CD4-positive, alpha-beta T cell treated with Interleukin-4 for 4 hours (primary cell): Measurements from ENCODE around the gene PVRIG.
"Not testable (repeated sequence)": the region's sequence is repeated elsewhere in the genome, so short reads cannot be mapped to it uniquely, and the experiment has no call there.

ENCODE experiments used
- DNase-seq: peaks from one replicate; pipeline ENCODE4 v3.0.0-alpha.2; 2020

The PVRIG gene

DNA sequence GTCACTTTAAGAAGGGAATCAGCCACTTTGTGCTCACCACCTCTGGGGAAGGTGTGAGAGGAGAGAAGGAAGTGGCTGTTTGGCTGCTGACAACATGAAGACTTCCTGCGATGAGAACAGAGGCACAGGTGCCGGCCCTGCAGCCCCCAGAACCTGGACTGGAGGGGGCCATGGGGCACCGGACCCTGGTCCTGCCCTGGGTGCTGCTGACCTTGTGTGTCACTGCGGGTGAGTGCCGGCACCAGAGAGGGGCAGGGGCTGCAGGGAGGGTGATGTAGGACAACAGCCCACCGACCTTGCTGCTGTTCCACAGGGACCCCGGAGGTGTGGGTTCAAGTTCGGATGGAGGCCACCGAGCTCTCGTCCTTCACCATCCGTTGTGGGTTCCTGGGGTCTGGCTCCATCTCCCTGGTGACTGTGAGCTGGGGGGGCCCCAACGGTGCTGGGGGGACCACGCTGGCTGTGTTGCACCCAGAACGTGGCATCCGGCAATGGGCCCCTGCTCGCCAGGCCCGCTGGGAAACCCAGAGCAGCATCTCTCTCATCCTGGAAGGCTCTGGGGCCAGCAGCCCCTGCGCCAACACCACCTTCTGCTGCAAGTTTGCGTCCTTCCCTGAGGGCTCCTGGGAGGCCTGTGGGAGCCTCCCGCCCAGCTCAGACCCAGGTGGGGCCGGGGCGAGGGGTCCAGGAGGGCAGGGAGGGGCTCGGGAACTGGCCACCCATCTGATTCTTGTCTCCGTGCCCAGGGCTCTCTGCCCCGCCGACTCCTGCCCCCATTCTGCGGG, at the start of gene PVRIG:
Gene PVRIG, plus strand, starts transcription at position 149 of the 785 bp plus-strand sequence. Its CDS starts 22 bp downstream, at position 171.
- not testable (repeated sequence) for DNase-seq

DNA sequence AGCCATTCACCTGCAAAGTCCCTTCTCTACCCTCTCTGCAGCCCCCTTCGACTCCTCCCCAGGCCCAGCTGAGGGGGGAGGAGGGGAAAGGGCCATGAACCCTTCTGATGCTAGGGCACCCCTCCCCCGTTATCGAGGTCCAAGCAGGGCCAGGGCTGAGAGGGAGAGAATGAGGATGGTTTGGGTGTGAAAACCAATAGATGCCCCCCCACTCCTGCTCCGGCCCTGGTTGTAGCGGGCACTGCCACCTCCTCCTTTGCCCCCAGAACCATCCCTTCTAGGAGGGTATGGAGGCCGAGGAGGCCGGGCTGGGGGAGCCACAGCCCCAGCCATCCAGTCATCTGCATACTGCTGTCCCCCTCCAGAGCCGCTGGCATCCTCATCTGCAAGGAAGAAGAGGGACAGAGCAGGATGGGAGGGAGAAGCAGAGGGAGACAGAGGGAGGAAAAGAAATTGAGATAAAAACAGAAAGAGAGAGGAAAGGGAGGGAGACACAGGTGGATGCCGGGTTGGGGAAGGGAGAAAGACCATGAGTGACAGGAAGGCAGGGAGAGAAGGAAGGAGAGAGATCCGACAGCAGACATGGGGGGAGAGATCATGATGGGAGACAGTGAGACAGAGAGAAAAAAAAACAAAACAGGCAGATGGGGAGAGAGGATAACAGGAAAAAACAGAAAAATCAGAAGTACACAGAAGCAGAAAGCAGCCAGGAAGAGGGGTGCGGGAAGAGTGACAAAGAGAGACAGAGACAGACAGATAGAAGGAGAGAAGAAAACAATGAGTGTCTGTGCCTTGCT, 49.5 kb upstream of the PVRIG start:
- no peak for DNase-seq

DNA sequence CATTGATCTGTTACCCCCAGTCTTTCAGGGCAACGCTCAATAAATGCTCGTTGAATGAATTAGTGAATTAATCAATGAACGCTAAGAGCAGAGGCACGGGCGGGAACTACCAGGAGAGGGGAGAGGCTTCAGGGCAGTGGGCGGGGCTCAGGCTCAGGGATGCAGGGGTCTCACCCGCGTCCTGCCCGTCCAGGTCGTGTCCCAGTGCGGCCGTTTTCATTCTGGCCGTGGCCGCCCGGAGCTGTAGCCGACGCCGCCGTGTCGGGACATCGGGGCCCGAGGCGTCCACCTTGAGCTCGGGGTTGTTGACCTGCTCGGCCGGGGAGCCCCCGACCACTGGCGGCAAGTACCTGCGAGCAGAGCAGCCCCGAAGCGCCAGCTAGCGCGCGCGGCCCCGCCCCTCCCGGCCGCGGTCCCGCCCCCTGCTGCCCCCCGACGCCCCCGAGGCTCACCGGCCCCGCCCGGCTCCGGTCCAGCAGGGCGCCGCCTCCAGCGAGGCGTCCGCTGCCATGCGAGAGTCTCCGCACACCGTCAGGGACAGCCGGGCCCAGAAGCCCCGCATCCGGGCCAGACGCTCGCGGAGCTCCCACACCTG, 48.6 kb upstream of the PVRIG start:
- peak; percentile 29 for DNase-seq

GRCh38 chr7:100171840-100172239, 47.9 kb upstream of the PVRIG start:
- no peak for DNase-seq

DNA sequence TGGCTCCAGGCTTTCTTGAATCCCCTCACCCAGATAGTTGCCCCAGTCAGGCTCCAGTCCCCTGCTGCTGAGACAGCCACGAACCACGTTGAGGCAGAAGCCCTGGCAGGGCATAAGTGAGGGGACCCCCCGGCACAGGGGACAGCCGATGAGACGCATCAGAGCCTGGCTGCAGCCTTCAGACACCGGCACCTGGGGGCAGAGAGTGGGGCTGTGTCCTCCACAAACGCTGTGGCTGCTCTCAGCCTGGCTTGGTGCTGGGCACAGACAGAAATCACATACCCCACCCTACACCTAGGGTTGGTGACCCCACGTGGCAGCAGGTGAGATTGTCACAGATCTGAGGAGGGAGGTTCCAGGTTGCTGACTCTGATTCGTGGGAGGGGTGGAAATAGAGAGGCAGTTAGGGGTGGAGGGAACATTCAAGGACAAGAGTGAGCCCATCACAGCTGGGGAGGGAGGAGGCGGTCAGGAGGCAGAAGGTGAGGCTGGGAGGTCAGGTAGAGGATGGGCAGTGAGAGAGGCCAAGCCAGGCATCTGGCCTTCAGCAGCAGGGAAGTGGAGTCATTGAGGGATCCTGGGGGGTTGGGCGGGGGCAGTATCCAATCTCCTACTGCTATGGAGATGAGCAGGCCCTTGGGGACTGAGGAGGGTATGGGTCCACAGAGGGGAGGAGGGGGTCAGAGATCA, 45.8 kb upstream of the PVRIG start:
- no peak for DNase-seq

GRCh38 chr7:100174582-100174981, 45.2 kb upstream of the PVRIG start:
- DNase-seq: no peak

DNA sequence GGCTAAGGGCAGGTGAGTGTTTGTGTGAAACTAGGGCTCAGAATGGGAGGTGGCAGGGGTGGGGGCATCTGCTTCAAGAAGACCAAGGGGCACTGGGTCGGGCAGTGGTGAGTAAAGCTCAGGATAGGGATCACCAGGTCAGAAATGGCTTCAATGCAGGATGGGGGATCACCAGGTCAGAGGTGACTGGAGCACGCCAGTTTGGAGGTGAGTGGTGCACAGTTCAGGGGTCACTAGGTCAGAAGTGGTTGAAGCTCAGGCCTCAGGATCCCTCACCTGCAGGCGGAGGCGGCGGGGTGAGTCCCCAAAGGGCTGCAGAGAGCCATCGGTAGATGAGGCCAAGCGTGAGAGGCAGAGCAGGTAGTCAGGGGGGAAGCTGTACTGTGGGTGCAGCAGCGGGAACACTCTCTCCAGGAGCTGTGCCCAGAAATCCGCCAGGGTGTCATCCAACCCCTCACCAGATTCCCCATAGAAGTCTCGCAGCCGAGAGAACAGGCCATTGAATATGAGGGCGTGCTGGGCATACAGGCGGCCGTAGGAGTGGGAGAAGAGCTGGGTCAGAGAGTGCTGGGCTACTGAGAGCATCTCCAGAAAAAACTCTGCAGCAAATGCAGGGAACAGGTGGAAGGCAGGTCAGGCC, 44.3 kb upstream of the PVRIG start:
- DNase-seq: no peak

- DNase-seq: no peak
Observed at GRCh38 chr7:100176096-100177044, 43.4 kb upstream of the PVRIG start.

DNA sequence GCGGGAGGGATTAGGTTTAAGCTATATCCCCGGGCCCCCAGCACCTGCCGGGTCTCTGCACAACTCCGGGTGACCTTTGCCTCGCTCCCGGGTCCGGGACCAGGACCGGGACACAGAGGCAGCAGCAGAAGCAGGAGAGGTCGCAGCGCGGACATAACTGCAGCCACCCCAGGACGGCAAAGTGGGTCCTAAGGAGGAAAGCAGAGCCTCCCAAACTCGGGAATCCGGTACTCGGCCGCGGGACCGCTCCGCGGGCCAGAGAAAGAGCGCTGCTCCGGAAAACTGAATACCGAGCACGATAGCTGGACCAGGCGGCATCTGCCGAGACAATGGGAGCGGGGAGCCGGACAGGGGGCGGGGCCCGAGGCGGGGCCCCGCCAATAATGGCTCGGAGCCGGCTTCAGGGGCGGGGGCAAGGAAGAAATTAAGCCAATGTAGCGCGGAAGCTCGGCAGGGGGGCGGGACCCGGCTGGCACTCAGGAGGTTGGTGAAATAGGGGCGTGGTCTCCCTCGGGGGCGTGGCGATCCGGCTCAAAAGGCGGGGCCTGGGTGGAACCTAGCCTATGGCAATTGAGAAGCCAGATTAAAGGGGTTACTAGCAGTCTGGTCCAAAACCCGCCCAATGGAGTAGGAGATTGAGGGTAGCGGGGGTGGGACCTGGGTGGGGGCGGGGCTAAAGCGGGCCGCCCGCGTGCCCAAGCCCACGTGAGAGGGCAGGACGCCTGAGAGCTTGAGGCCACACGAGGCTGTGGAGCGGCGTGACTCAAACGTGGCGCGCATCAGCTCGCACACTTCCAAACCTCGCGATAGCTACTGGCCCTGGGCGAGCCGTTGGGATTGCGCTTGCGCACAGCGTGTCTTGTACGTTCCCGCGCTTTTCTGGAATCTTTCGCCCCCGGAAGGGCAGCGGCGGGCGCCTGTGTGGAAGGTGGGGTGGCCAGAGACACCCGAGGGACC, 42.4 kb upstream of the PVRIG start, which contains the start of the genes GPC2 and STAG3:
Gene GPC2, minus strand, starts transcription at position 337 of the 957 bp plus-strand sequence. Its CDS starts 182 bp downstream, at position 155.
Gene STAG3, plus strand, starts transcription at position 874 of the 957 bp plus-strand sequence. CDS start 2,639 bp downstream, outside the sequence.
- DNase-seq: peak; percentile 97

- not testable (repeated sequence) for DNase-seq
Observed at GRCh38 chr7:100180084-100180483, 39.7 kb upstream of the PVRIG start.

DNA sequence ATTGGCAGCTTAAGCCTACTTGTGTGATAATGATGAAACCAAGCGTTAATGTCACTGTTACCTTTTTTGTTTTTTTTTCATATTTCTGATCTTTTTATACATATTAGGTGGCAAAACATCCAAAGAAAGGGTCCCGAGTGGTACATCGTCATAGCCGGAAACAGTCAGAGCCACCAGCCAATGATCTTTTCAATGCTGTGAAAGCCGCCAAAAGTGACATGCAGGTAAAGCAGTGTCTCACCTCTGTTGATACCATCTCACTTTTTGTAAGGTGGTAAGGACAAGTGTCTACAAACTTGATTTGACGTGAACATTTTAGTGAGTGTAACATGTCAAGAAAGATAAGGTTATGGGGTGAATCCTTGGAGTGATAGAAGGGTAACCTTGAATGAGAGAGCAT, 37.1 kb upstream of the PVRIG start:
- peak; percentile 27 for DNase-seq

- DNase-seq: not testable (repeated sequence)
Observed at GRCh38 chr7:100183090-100183489, 36.7 kb upstream of the PVRIG start.

DNA sequence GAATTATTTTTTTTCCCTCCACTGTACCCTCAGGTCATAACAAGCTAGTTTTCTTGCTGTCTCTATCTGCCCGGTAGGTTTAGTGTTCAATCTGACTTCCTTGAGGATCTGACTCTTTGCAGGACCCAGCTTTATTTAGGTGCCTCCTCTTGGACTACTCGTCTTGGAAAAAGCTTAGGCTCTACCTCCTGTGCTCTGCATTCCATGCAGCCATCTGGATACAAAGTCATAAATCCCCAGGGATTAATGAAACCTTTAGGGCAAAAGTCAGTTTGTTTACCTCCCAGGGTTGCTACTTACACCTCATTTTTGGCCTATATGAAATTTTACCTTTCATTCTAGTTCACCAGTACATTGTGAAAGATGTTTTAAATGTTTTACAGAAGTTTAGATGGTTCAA, 34.0 kb upstream of the PVRIG start:
- no peak for DNase-seq

GRCh38 chr7:100189061-100189460, 30.7 kb upstream of the PVRIG start:
- no peak for DNase-seq

DNA sequence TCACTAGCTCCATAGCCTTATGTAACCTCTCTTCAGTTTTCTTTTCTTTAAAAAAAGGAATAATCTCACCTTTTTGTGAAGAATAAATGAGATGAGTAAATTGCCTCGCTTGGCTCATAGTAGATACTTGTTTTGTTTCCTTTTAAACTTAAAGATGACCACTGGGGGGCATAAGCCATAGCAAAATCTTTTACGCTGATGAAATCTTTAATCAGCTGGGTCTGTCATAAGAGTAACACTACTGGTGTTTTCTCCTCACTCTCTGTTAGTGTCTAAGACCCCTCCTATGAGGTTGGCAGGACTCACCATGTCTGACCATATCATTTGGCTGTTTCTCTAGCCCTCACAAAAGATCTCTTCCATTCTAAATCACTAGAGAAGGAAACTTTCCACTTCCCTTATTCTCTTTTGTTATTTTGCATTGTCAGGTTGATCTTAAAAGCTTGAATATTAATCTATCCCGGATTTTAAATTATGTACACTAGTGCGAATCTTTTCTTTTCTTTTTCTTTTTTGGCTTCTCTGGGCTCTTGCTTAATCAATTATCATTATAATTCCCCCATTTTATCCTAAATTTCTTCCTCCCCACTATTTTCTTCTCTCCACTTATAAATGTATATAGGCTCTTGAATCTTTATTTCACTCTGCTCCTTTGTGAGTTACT, 29.6 kb upstream of the PVRIG start:
- DNase-seq: peak; percentile 68

GRCh38 chr7:100191775-100192174, 28.0 kb upstream of the PVRIG start:
- no peak for DNase-seq

GRCh38 chr7:100192281-100192862, 27.4 kb upstream of the PVRIG start:
- not testable (repeated sequence) for DNase-seq

- DNase-seq: no peak
Observed at GRCh38 chr7:100192969-100193368, 26.8 kb upstream of the PVRIG start.

GRCh38 chr7:100195222-100195621, 24.5 kb upstream of the PVRIG start:
- no peak for DNase-seq
